Activated CD8-positive, alpha-beta T cell treated with anti-CD3 and anti-CD28 coated beads for 36 hours (primary cell): ENCODE results near the gene GRID2. TPM values are rescaled to one million over a fixed set of nuclear protein-coding genes. Genes with fewer than 3 reads are reported as not detected.

Source experiments
- ATAC-seq: fragments of 200-7000 bp; cut with Tn5 transposase; one replicate; pipeline ENCODE4 v1.10.0; 2021; ENCODE audit warnings: mild to moderate bottlenecking, moderate library complexity
- CTCF ChIA-PET: fragments of 350-600 bp; sonication (Branson Sonifier 250); formaldehyde crosslinking; loops from one replicate; lab custom pipeline; 2021; ENCODE audit warnings: antibody characterized with exemption; lab: Charles Lee
- POLR2A ChIA-PET: fragments of 350-600 bp; sonication (Branson Sonifier 250); formaldehyde crosslinking; loops from one replicate; lab custom pipeline; 2021; ENCODE audit warnings: antibody characterized with exemption; lab: Charles Lee
- DNase-seq: peaks from one replicate; pipeline ENCODE4 v3.0.0-alpha.2; 2020
- H3K27ac Mint-ChIP-seq: one replicate; pipeline ENCODE4 v1.8.0; 2021; ENCODE audit warnings: mild to moderate bottlenecking, mixed read lengths
- H3K27me3 Mint-ChIP-seq: one replicate; pipeline ENCODE4 v1.8.0; 2021; ENCODE audit warnings: mixed read lengths
- H3K36me3 Mint-ChIP-seq: one replicate; pipeline ENCODE4 v1.8.0; 2021; ENCODE audit warnings: low read depth, mixed read lengths
- H3K4me1 Mint-ChIP-seq: one replicate; pipeline ENCODE4 v1.8.0; 2021; ENCODE audit warnings: low read depth, mixed read lengths
- H3K4me3 Mint-ChIP-seq: one replicate; pipeline ENCODE4 v1.8.0; 2021; ENCODE audit warnings: mild to moderate bottlenecking, moderate library complexity, mixed read lengths
- H3K9me3 Mint-ChIP-seq: one replicate; pipeline ENCODE4 v1.8.0; 2021; ENCODE audit warnings: mixed read lengths
- intact Hi-C: fragments of 100-400 bp; cut with micrococcal nuclease; formaldehyde crosslinking; loops from one replicate; pipeline ENCODE4 v1.10.0; 2022
- total RNA-seq, 2 experiments: library from RNA; stranded (reverse); gene quantifications; one replicate each; pipeline ENCODE4 v1.2.3, GENCODE V29; 2021
- TF ChIP-seq, protein P1 (sequence below): fragments of 200-600 bp; IDR thresholded peaks from one replicate; pipeline ENCODE4 v1.8.0; 2022; ENCODE audit warnings: antibody characterized with exemption, mild to moderate bottlenecking

GRID2 gene
- total RNA-seq, 2 experiments from 2014 or later = not detected

DNA sequence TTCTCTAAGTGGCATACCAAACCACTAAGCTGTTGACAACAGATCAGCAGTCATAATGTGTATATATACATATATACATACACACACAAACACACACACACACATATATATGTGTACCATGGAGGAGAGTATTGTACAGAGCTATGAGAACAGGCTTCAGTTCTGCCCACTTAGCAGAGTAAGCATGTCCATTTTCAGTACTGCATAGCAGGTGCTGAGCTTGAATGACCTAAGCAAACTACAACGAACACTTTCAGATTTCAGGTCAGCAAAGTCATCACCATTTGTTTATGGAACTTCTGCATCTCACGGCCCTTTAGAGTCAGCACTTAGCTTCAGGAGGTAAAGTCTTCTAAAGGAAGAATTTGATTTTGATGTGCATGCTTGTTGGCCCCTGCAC is 789.0 kb downstream of the GRID2 start:
- DNase-seq = no peak
- ChIA-PET CTCF (no interaction called here), POLR2A (no interaction called here)
- no peaks in the 10 kb centered on the region for H3K27me3 Mint-ChIP-seq
- H3K4me3 Mint-ChIP-seq = no peak overlapping the region
- H3K4me1 Mint-ChIP-seq = no peaks in the 10 kb centered on the region
- H3K36me3 Mint-ChIP-seq = no peaks in the 10 kb centered on the region
- no peak overlapping the region for H3K27ac Mint-ChIP-seq
- intact Hi-C loops = no loop called here
- TF ChIP-seq, protein P1, sequence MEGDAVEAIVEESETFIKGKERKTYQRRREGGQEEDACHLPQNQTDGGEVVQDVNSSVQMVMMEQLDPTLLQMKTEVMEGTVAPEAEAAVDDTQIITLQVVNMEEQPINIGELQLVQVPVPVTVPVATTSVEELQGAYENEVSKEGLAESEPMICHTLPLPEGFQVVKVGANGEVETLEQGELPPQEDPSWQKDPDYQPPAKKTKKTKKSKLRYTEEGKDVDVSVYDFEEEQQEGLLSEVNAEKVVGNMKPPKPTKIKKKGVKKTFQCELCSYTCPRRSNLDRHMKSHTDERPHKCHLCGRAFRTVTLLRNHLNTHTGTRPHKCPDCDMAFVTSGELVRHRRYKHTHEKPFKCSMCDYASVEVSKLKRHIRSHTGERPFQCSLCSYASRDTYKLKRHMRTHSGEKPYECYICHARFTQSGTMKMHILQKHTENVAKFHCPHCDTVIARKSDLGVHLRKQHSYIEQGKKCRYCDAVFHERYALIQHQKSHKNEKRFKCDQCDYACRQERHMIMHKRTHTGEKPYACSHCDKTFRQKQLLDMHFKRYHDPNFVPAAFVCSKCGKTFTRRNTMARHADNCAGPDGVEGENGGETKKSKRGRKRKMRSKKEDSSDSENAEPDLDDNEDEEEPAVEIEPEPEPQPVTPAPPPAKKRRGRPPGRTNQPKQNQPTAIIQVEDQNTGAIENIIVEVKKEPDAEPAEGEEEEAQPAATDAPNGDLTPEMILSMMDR = no peak
- no peak for ATAC-seq
- no peaks in the 10 kb centered on the region for H3K9me3 Mint-ChIP-seq

DNA sequence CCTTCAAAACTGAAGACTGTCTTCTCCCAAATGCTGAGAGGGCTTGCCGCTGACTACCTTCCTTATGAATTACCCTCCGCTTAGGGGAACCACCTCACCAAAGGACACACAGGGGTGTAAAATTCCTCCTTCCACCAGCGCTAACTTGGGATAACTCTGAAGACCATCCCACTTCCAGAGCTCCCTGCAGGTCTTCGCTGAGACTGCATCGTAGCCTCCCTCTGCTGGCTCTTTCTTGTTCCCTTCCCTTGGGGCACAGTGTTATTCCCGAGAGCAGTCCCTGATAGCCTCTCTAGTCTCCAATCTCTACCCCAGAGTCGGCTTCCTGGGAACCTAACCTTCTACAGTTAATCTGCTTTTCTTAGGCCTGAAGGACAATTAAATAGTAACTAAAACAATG is 799.3 kb downstream of the GRID2 start:
- CTCF ChIA-PET = no interaction called here
- no peak for ATAC-seq
- H3K27me3 Mint-ChIP-seq = no peaks in the 10 kb centered on the region
- no peak overlapping the region for H3K27ac Mint-ChIP-seq
- no peak overlapping the region for H3K4me3 Mint-ChIP-seq
- no peaks in the 10 kb centered on the region for H3K36me3 Mint-ChIP-seq
- peaks cover 9% of the 10 kb centered on the region for H3K9me3 Mint-ChIP-seq
- TF ChIP-seq, protein P1 = no peak
- H3K4me1 Mint-ChIP-seq = no peaks in the 10 kb centered on the region
- intact Hi-C loops = no loop called here
- POLR2A ChIA-PET = no interaction called here
- no peak for DNase-seq

DNA sequence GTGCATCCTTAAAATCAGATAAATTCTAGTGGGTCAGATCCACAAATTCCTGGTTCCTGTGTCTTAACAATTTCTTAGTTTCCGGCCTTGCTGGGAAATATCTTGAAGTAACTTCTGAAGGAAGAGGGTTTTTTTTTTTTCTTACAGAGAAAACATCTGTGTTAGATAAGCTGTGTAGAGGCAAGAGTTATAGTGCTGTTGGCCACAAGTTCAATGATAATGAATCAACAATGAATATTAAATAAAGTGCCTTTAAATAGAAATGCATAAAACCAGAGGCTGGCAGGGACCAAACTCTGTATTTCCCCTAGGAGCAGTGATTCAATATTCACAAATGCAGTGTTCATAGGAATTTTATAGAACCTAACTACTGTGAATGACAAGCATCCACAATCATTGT is 812.9 kb downstream of the GRID2 start:
- intact Hi-C loops = no loop called here
- ATAC-seq = no peak
- TF ChIP-seq, protein P1 = no peak
- Mint-ChIP-seq H3K36me3 (no peaks in the 10 kb centered on the region), H3K9me3 (peaks cover 4% of the 10 kb centered on the region), H3K4me3 (no peak overlapping the region), H3K27ac (no peak overlapping the region), H3K4me1 (no peaks in the 10 kb centered on the region), H3K27me3 (no peaks in the 10 kb centered on the region)
- ChIA-PET CTCF (no interaction called here), POLR2A (no interaction called here)
- DNase-seq = no peak

DNA sequence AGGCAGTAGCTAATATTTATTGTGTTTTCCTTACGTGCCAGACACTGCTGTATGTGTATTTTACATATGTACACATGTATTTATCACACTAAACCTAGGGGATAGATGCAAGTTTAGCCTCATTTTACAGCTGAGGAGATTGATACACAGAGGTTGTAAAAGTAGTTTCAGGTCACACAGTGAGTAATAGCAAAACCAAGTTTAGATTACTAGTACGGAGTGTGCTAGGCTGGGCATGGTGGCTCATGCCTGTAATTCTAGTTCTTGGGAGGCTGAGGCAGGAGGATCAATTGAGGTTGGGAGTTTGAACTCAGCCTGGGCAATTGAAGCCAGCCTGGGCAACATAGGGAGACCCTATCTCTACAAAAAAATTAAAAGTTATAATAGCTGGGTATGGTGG is 823.7 kb downstream of the GRID2 start:
- Mint-ChIP-seq H3K9me3 (peaks cover 3% of the 10 kb centered on the region), H3K4me1 (no peaks in the 10 kb centered on the region), H3K4me3 (no peak overlapping the region), H3K36me3 (no peaks in the 10 kb centered on the region), H3K27me3 (no peaks in the 10 kb centered on the region), H3K27ac (no peak overlapping the region)
- intact Hi-C loops = no loop called here
- ChIA-PET POLR2A (no interaction called here), CTCF (no interaction called here)
- ATAC-seq = no peak
- TF ChIP-seq, protein P1 = no peak
- no peak for DNase-seq

DNA sequence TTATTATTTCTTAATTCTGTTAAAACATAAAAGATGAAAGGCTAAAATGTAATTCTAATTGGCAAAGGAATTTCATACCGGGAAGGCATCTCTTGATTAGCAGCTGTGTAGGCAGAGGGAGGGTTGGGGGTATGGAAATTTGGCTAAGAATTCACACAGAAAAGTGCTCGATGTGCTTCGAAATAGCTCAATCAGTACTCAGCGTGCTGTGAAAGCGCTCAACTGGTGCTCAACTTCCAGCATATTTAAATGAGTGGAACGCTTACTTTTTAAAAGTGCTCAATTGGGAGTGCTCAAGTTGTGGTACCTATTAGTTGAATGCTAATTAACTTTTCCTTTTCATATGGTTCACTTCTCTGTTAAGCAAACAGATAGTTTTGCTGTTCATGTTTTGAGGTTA is 828.9 kb downstream of the GRID2 start:
- intact Hi-C loops = no loop called here

More for the DNA sequence above, 828.9 kb downstream of the GRID2 start:
- no peaks in the 10 kb centered on the region for H3K4me1 Mint-ChIP-seq
- ATAC-seq (no peak), DNase-seq (no peak)
- TF ChIP-seq, protein P1 = no peak
- H3K27ac Mint-ChIP-seq = no peak overlapping the region
- no peaks in the 10 kb centered on the region for H3K36me3 Mint-ChIP-seq
- H3K9me3 Mint-ChIP-seq = peaks cover 3% of the 10 kb centered on the region
- POLR2A ChIA-PET = no interaction called here
- no peak overlapping the region for H3K4me3 Mint-ChIP-seq
- no peaks in the 10 kb centered on the region for H3K27me3 Mint-ChIP-seq
- CTCF ChIA-PET = no interaction called here
